Fibroblast of gingiva (primary cell): ENCODE results near the gene IP6K2.
"Not testable (repeated sequence)": the region's sequence is repeated elsewhere in the genome, so short reads cannot be mapped to it uniquely, and the experiment has no call there.

ENCODE experiments used
- DNase-seq: peaks from one replicate; pipeline ENCODE4 v3.0.0-alpha.2; 2011; ENCODE audit warnings: low read depth

The IP6K2 gene

DNA sequence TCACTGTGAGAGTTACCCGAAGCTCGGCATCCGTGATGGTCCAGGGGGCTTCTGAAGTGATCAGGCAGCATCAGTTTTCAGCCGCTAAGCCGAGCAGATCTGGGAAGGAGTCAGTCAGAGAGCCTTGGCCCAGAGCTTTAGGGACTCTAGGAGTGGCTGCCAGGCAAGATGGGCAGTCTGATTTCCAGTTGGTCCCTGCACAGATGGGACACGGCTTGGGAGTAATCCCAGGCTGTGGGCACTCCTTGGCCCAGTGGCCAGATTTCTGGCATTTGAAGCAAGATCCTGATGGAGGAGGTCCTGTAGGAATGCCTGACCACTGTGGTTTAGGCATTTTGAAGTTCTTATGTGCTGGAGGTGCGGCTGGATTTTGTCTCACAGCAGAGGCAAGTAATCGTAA lies 10.5 kb upstream of the IP6K2 start:
- DNase-seq, result no peak

GRCh38 chr3:48725185-48725855 lies 8.3 kb upstream of the IP6K2 start:
- not testable (repeated sequence) for DNase-seq

DNA sequence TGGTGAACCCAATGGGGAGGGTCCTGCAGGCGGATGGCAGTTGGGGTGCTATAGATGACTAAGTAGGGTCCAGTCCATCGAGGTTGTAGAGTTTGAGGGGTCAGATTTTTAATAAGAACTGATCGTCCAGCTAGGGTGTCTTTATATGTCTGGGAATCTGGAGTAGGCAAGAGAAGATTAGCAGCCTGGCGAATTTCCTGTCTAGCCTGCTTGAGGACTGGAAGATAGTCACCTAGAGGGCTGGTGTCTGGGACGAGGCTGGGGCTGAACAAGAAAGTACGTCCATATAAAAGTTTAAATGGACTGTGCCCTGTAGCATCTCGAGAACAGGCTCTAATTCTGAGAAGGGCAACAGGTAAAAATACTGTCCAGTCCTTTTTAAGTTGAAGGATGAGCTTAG lies 6.7 kb upstream of the IP6K2 start:
- DNase-seq, result no peak

GRCh38 chr3:48723293-48723692 lies 6.3 kb upstream of the IP6K2 start:
- DNase-seq, result not testable (repeated sequence)

- DNase-seq, result no peak
Observed at GRCh38 chr3:48716508-48716981, 476 bp downstream of the IP6K2 start.

DNA sequence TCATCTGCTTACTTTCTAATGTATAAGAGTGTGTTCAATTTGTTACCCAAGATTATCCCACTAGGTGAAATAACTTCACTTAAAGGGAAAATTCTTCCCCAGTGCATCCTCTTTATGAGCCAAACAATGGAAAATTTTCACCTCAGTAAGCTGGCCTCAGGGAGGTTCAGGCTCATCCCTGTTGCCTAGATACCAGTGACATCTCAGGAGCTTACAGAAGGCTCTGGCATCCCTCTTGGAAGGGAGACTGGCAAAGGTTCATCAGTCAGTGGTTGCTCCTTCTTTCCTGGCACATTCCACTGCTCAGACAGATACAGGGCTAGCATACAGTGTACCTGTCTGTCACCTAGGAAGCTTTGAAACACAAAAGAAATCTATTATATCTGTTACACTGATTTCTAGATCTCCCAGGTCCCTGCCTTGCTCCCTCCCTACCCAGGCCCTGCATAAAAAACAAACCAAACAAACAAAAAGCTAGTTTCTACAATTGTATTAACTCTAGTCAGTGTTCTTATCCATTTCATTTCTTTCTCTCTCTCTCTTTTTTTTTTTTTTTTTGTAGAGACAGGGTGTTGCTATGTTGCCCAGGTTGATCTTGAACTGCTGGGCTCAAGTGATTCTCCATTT lies 1.7 kb downstream of the IP6K2 start:
- DNase-seq, result peak; percentile 59

GRCh38 chr3:48711727-48712126 lies 5.3 kb downstream of the IP6K2 start:
- no peak for DNase-seq

DNA sequence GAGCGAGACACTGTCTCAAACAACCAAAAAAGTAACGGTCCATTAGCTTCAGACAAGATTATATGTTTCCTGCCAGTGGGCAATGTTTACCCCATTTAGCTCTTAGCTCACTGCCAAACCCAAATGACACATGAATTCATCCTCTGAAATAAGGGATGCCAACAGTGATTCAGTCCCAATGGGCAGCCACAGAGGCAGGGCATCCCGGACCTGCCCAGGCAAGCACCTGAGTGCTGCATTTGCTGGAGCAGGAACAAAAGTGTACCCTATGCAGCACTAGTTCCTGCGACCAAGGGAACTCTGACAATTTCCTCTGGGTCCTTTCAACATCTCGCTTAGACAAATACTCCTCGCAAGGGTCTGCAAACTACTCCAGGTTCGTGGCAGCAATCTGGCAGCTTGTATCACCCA lies 8.0 kb downstream of the IP6K2 start:
- DNase-seq, result peak; percentile 19

DNA sequence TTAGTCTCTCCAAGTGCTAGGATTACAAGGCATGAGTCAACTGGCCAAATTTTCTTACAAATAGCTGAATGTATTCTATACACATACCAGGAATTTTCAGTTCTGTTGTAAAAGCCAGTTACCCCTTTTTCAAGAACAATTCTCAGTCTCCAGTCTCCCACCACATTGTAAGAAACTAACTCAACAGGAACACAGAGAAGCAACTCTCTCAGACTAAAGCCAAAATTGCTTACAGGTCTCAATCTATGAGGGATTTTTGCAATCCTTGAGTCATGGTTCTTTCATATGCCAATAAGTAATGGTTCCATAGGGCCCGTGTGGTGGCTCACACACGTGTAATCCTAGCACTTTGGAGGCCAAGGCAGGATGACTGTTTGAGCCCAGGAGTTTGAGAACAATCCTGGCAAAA lies 8.5 kb downstream of the IP6K2 start:
- peak; percentile 70 for DNase-seq

GRCh38 chr3:48707157-48707556 lies 9.9 kb downstream of the IP6K2 start:
- DNase-seq, result no peak

DNA sequence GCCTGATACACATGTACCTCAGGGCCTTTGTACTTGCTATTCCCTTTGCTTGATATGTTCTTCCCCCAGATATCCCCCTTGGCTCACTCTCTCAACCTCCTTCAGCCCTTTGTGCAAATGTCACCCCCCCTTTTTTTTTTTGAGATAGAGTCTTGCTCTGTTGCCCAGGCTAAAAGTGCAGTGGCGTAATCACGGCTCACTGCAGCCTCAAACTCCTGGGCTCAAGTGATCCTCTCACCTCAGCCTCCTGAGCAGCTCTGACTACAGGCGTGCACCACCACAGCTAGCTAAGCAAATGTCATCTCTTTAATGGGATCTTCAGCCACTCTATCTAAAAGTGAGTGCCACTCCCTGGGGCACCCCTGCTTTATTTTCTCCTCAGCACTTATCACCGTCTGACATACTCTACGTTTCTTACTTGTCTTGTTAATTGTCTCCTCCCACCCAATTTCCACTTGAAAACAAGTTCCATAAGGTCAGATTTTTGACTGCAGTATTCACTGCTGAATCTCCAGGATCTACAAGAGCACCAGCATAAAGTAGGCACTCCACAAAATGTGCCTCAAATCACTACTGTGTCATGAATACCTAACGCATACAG lies 14.6 kb downstream of the IP6K2 start:
- no peak for DNase-seq

DNA sequence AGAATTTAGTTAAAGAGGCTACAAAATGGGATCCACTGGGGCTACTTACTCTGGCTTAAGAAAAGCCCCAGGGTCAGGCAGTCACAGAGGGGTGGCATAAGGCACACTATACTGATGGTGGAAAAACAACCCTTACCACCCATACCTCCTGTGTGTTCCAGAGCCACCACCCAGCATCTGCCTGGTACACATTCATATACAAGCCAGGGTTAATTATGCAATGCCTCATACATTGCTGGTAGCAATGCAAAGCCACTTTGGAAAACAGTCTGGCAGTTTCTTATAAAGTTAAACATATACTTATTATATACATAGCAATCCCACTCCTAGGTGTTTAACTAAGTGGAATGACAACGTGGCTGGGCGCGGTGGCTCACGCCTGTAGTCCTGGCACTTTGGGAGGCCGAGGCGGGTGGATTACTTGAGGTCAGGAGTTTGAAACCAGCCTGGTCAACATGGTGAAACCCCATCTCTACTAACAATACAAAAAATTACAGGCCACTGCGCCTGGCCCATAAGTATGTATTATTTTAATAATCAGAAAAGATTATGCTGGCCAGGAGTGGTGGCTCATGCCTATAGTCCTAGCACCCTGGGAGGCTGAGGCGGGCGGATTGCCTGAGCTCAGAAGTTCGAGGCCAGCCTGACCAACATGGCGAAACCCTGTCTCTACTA lies 16.2 kb downstream of the IP6K2 start:
- DNase-seq, result no peak

GRCh38 chr3:48698891-48699290 lies 18.1 kb downstream of the IP6K2 start:
- no peak for DNase-seq

GRCh38 chr3:48697952-48698351 lies 19.1 kb downstream of the IP6K2 start:
- no peak for DNase-seq

GRCh38 chr3:48696601-48697000 lies 20.4 kb downstream of the IP6K2 start:
- DNase-seq, result no peak

GRCh38 chr3:48696156-48696555 lies 20.9 kb downstream of the IP6K2 start:
- no peak for DNase-seq

- peak; percentile 41 for DNase-seq
Observed at GRCh38 chr3:48695393-48695753, 21.6 kb downstream of the IP6K2 start.

DNA sequence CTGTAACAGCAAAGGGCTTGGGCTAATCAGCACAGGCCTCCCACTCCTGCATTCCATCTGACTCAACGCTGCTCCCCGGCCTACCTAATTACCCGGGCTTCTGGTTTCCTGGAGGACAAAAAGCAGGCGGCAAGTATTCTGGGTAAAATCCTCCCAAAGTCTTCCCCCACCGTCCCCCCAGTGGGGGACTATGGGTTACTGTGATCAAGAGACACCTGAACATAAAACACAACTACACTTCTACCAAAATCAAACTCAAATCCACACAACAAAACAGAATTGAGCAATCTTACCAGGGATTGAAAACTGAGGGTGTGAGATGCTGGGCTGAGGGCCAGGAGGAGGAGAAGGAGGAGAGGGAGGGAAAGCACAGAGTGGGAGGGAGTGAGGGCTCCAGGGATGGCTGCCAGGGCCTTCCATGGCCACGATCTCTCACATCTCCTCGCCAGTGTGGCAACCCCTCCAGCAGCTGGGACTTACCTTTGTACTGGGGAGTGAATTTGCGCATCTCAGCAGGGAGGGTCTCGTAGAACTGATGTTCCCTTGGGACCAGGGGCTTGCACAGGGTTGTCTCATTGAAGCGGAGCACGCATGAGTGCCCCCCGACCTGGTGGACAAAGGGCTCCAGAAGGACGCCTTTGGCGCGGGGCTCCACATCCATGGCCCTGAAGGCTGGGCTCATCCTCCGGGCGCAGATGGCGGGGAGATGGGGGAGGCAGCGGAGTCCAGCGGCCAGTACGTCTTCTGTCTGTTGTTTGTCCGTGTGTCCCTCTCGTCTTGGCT lies 22.2 kb downstream of the IP6K2 start:
- DNase-seq, result peak; percentile 89

DNA sequence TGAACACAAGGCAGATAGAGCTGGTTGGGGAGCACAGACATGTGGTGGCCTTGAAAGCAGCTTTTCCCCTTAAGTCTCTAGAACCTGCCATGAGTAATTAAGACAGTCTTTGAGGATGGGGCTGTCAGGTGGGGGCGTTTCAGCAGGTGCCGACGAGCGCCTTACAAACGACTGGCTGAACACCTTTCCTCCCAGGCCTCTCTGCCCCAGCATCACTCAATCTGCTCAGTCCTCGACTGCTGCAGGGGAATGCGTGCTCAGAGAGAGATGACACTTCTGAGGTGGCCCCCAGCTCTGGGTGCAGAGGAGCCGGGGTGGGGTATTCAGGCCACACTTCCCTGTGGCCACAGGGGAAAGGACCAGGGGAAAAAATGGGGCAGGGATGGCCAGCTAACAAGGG lies 23.2 kb downstream of the IP6K2 start:
- no peak for DNase-seq

- no peak for DNase-seq
Observed at GRCh38 chr3:48692551-48692950, 24.5 kb downstream of the IP6K2 start.

- DNase-seq, result no peak
Observed at GRCh38 chr3:48690846-48691458, 26.1 kb downstream of the IP6K2 start.

- no peak for DNase-seq
Observed at GRCh38 chr3:48689384-48689783, 27.6 kb downstream of the IP6K2 start.
